GM21576 (cell line): ENCODE data around the gene RPL26.
"Not testable (repeated sequence)": the region's sequence is repeated elsewhere in the genome, so short reads cannot be mapped to it uniquely, and the experiment has no call there.

Experiments used
- ATAC-seq: cut with Tn5 transposase; IDR thresholded peaks from one replicate; pipeline ENCODE4 v1.9.1; 2021; ENCODE audit warnings: mild to moderate bottlenecking, moderate library complexity; ENCODE audit not compliant: unreplicated experiment

RPL26 gene

GRCh38 chr17:8369944-8370343 is 13.0 kb downstream of the RPL26 start:
- no peak for ATAC-seq

GRCh38 chr17:8368193-8368592 is 14.8 kb downstream of the RPL26 start:
- ATAC-seq, result no peak

GRCh38 chr17:8366231-8366630 is 16.8 kb downstream of the RPL26 start:
- ATAC-seq, result no peak

- ATAC-seq, result no peak
These were observed 17.9 kb downstream of the RPL26 start for GRCh38 chr17:8365143-8365542.

DNA sequence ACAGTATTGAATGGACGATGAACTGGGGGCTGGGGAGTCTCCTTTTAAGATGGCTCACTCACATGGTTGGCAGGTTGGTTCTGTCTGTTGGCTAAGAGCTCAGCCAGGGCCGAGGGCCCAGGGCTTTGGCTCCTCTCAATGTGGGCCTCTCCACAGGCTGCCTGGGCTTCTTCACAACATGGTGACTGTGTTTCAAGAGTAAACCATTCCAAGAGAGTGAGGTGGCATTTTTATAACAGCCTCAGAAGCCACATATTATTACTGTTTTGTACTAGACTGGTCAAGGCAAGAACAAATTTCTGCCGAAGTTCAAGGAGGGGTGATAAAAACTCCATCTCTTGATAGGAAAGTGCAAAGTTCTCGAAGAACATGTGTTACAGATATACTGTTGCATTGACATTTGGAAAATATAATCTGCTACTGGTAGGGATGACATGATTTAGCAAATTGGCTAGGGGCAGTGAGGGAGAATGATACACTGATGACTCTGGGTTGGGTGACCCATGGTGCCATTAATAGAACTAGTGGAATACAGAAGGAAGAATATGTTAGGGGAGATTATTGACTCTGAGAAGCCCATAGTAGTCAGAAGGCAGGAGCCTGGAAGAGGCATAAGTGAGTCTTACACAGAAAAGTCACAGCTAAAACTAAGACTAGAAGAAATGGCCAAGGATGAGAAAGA is 20.2 kb downstream of the RPL26 start:
- no peak for ATAC-seq

DNA sequence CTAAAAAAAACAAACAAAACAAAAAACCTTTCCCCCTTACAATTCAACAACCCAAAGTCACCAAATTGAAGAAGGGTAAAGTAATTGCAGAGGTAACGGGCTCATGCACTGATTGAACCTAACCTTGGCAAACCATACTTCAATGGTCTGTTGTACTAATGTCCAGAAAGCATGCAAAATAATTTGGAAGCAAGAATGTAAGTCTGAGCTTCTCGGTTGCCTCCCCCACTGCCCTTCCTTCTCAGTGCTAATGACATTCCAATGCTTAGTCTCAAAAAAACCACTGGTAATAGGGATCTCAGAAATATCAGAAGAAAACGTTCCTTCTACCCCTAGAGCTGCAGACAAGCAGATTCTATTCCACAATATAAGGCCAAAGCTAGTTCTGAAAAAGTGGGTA is 22.2 kb downstream of the RPL26 start:
- no peak for ATAC-seq

DNA sequence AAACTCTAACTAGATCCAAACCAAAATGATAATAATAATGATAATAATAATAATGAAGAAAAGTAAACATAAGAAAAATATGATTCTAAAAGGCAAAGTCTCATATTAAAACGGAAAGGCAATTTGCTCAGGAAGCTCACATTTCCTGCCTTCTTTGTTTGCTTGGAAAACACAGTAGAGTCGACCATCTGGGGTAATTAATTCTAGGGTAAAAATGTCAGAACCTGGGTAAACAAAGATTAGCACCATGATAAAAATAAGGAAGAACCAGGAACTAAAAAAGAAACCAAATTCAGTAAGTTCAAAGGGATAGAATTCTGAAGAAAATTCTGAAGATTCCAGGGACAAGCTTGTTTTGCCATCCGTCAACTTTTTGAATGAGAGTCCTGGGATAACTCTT is 22.7 kb downstream of the RPL26 start:
- ATAC-seq, result no peak

DNA sequence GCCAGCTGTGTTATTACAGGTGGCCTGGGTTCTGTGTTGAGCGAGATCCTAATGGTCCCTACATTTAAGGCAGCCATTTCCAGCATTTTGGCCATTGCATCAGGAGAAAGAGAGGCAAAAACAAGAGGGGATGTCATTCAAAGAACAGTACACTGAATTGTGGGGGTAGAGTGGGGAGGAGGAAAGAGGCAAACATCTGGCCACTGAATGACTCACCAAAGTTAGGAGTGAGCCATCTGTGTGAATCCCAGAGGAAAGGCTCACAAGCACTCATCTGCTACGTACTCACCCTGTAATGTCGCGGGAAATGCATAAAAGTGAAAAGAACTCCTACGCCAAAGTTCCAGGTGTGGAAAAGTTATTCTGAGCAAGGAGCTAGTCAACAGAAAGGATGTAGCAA is 23.2 kb downstream of the RPL26 start:
- no peak for ATAC-seq

DNA sequence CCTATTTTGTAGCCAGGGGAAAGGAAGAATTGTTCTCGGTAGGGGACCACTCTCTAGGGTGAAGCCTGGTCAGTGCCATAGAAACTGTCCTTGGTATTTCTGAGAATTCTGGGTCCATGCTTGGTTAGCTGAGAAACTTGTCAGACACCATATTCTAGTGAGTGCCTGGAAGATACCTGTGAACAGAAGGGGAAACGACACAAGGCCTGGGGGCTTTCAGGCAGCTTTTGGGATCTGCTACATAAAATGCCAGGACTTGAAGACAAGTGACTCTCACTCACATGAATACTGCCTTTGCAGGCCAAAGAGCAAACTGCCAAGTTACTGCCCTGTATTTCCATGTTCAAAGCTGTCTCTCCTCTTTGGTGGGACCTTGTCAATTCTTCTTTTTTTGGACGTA is 25.1 kb downstream of the RPL26 start:
- no peak for ATAC-seq

DNA sequence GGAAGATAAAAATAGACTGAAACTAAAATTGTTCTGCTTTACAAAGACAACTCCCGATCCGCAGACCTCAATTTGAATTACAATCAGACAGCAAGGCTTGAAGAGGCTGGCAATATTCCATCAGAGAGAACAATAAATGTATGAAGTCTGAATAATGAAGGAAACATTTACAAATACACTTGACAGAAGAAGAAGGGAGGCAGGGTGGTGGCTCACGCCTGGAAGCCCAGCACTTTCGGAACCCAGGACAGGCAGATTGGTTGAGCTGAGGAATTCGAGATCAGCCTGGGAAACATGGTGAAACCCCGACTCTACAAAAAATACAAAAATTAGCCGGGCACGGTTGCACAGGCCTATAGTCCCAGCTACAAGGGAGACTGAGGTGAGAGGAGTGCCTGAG is 28.8 kb downstream of the RPL26 start:
- ATAC-seq, result no peak

- ATAC-seq, result no peak
These were observed 29.3 kb downstream of the RPL26 start for GRCh38 chr17:8353736-8354135.

DNA sequence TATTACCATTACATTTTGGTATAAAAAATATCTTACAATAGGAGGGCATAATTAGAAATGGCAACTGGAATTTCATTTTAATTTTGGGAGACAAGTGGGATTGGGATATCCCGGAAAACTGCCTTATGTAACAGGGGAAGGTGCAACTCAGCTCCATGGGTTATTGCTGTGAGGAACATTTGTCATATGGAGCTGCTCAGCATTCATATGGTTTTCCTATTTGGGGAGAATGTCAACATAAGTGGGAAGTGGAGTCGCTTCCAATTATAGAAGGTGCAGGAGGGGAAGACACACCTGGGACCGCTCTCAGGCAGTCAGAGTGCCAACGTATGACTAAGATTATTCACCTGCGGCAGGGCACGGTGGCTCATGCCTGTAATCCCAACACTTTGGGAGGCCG is 32.7 kb downstream of the RPL26 start:
- no peak for ATAC-seq

GRCh38 chr17:8347001-8347400 is 36.0 kb downstream of the RPL26 start:
- not testable (repeated sequence) for ATAC-seq

- no peak for ATAC-seq
These were observed 36.9 kb downstream of the RPL26 start for GRCh38 chr17:8345951-8346665.

- no peak for ATAC-seq
These were observed 37.8 kb downstream of the RPL26 start for GRCh38 chr17:8345052-8345690.

- ATAC-seq, result no peak
These were observed 41.5 kb downstream of the RPL26 start for GRCh38 chr17:8341456-8341855.

DNA sequence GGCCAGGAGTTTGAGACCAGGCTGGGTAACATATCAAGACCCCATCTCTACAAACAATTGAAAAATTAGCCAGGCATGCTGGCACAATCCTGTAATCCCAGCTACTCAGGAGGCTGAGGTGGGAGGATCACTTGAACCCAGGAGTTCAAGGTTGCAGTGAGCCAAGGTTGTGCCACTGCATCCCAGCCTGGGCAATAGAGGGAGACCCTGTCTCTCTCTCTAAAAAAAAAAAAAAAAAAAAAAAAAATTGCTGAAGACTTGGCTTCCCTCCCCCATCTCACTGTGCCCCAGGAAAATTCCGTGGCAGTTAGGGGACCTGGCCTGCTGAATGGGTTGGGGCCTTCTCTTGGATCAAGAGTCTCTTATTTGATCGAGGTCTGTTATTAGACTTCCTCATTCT is 43.5 kb downstream of the RPL26 start, which contains the start of gene ODF4:
Gene ODF4 (plus strand): TSS at position 301 of the 400 bp plus-strand sequence. CDS start 212 bp downstream, outside the sequence.
- ATAC-seq, result no peak

- no peak for ATAC-seq
These were observed 44.2 kb downstream of the RPL26 start for GRCh38 chr17:8338753-8339140.

GRCh38 chr17:8337802-8338752 is 44.9 kb downstream of the RPL26 start:
- ATAC-seq, result no peak

GRCh38 chr17:8333281-8333680 is 49.7 kb downstream of the RPL26 start:
- ATAC-seq, result no peak

DNA sequence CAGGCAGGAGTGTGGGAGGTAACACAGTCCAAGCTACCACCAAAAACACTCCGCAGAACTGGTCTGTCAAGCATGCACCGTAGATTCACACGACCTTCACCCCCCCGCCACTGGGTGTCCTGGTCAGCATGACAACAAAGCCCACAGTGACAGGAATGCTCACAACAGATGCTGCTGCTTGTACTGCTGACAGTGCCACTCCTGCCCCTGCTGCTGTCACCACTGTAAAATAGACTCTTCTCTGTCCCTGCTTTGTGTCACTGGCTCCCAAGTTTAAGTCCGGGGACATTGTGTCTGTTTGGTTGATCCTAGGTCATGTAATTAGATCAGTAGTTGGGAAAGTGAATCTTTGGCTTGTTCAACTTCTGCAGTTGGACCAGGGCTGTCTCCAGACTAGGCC is 50.3 kb downstream of the RPL26 start:
- no peak for ATAC-seq
